MM.1S (cell line): Measurements from ENCODE around the gene SAMD3.

Experiments used
- DNase-seq: peaks from one replicate; pipeline ENCODE4 v3.0.0-alpha.2; 2015
- H2AFZ ChIP-seq: fragments of 300-600 bp; sonication (generic); 2 replicates; pipeline ENCODE4 v1.6.0; 2016; ENCODE audit warnings: antibody characterized with exemption, low read length
- H3F3A ChIP-seq: fragments of 300-600 bp; sonication (generic); 2 replicates; pipeline ENCODE4 v1.6.1; 2016; ENCODE audit warnings: mild to moderate bottlenecking, antibody characterized with exemption, low read length, moderate library complexity, mixed read lengths; ENCODE audit not compliant: insufficient read depth
- H3K27ac ChIP-seq: fragments of 300-600 bp; sonication (generic); 2 replicates; pipeline ENCODE4 v1.5.1; 2016; ENCODE audit warnings: mild to moderate bottlenecking, low read length
- H3K27me3 ChIP-seq: fragments of 300-600 bp; sonication (generic); replicated peaks from 2 replicates; pipeline ENCODE4 v1.6.0; 2016; ENCODE audit warnings: low read length; ENCODE audit not compliant: insufficient read depth
- H3K36me3 ChIP-seq: fragments of 300-600 bp; sonication (generic); replicated peaks from 2 replicates; pipeline ENCODE4 v1.6.1; 2016; ENCODE audit warnings: mild to moderate bottlenecking, low read length, mixed read lengths; ENCODE audit not compliant: insufficient read depth
- H3K4me1 ChIP-seq: fragments of 300-600 bp; sonication (generic); 2 replicates; pipeline ENCODE4 v1.6.1; 2016; ENCODE audit warnings: low read length, mixed read lengths
- H3K4me2 ChIP-seq: fragments of 300-600 bp; sonication (generic); 2 replicates; pipeline ENCODE4 v1.6.0; 2016; ENCODE audit warnings: low read depth, low read length
- H3K4me3 ChIP-seq: fragments of 300-600 bp; sonication (generic); 2 replicates; pipeline ENCODE4 v1.5.1; 2016; ENCODE audit warnings: low read length, mixed read lengths
- H3K79me2 ChIP-seq: fragments of 300-600 bp; sonication (generic); 2 replicates; pipeline ENCODE4 v1.6.1; 2016; ENCODE audit warnings: mixed run types, low read length, mixed read lengths
- H3K9ac ChIP-seq: fragments of 300-600 bp; sonication (generic); 2 replicates; pipeline ENCODE4 v1.6.1; 2016; ENCODE audit warnings: low read length, mixed read lengths
- H3K9me2 ChIP-seq: fragments of 300-600 bp; sonication (generic); replicated peaks from 2 replicates; pipeline ENCODE4 v1.6.1; 2016; ENCODE audit warnings: mild to moderate bottlenecking, low read length, mixed read lengths; ENCODE audit not compliant: insufficient read depth
- H3K9me3 ChIP-seq: fragments of 300-600 bp; sonication (generic); replicated peaks from 2 replicates; pipeline ENCODE4 v1.6.1; 2016; ENCODE audit warnings: mild to moderate bottlenecking, low read length, mixed read lengths; ENCODE audit not compliant: insufficient read depth
- H4K20me1 ChIP-seq: fragments of 300-600 bp; sonication (generic); 2 replicates; pipeline ENCODE4 v1.6.1; 2016; ENCODE audit warnings: mild to moderate bottlenecking, low read length, moderate library complexity, mixed read lengths; ENCODE audit not compliant: insufficient read depth
- CTCF ChIP-seq: fragments of 300-600 bp; sonication (generic); IDR thresholded peaks from 2 replicates; pipeline ENCODE4 v1.5.1; 2016; ENCODE audit warnings: antibody characterized with exemption, low read length, mixed read lengths
- EZH2 ChIP-seq: fragments of 300-600 bp; sonication (generic); optimal IDR thresholded peaks from 2 replicates; pipeline ENCODE3; 2017; ENCODE audit warnings: low read depth, mild to moderate bottlenecking, antibody characterized with exemption, low read length, mixed read lengths
- EZH2phosphoT487 ChIP-seq: fragments of 300-600 bp; sonication (generic); IDR thresholded peaks from 2 replicates; pipeline ENCODE4 v1.6.1; 2018; ENCODE audit warnings: antibody characterized with exemption, low read length

SAMD3 gene

GRCh38 chr6:130229645-130230044 lies 6.9 kb upstream of the SAMD3 start:
- H3K27ac ChIP-seq, result no peak overlapping the region
- H3K4me3 ChIP-seq, result no peak overlapping the region
- no peaks in the 10 kb centered on the region for H3K4me1 ChIP-seq
- no peak overlapping the region for H3K4me2 ChIP-seq
- no peaks in the 10 kb centered on the region for H3F3A ChIP-seq
- H3K9ac ChIP-seq, result no peak overlapping the region
- no peaks in the 10 kb centered on the region for H4K20me1 ChIP-seq
- no peaks in the 10 kb centered on the region for H3K79me2 ChIP-seq
- H3K9me2 ChIP-seq, result no peaks in the 10 kb centered on the region
- H3K9me3 ChIP-seq, result no peaks in the 10 kb centered on the region
- no peaks in the 10 kb centered on the region for H3K36me3 ChIP-seq
- TF ChIP-seq EZH2phosphoT487, result no peak
- TF ChIP-seq EZH2, result no peak
- TF ChIP-seq CTCF, result no peak
- DNase-seq, result no peak
- H2AFZ ChIP-seq, result no peak overlapping the region
- no peaks in the 10 kb centered on the region for H3K27me3 ChIP-seq

- Histone ChIP-seq H3K9ac (no peak overlapping the region), H3K9me2 (no peaks in the 10 kb centered on the region), H3K4me2 (no peak overlapping the region), H3K79me2 (no peaks in the 10 kb centered on the region), H2AFZ (no peak overlapping the region), H3K4me3 (no peak overlapping the region), H3K9me3 (no peaks in the 10 kb centered on the region), H3K27ac (no peak overlapping the region), H3F3A (no peaks in the 10 kb centered on the region; the same call in 1 of the 2 replicates), H3K27me3 (no peaks in the 10 kb centered on the region), H3K4me1 (no peaks in the 10 kb centered on the region), H4K20me1 (no peaks in the 10 kb centered on the region), H3K36me3 (no peaks in the 10 kb centered on the region)
- DNase-seq, result peak; percentile 15
- TF ChIP-seq EZH2phosphoT487 (no peak), CTCF (no peak), EZH2 (no peak)
Observed at GRCh38 chr6:130223508-130223907, 757 bp upstream of the SAMD3 start.

- no peak for TF ChIP-seq CTCF
- no peak for DNase-seq
- Histone ChIP-seq H3K9ac (no peak overlapping the region), H3K27me3 (no peaks in the 10 kb centered on the region), H2AFZ (no peak overlapping the region), H4K20me1 (no peaks in the 10 kb centered on the region), H3K79me2 (no peaks in the 10 kb centered on the region), H3K9me3 (no peaks in the 10 kb centered on the region), H3F3A (no peaks in the 10 kb centered on the region; the same call in 1 of the 2 replicates), H3K4me2 (no peak overlapping the region), H3K27ac (no peak overlapping the region), H3K9me2 (no peaks in the 10 kb centered on the region; the same call in 1 of the 2 replicates), H3K4me3 (no peak overlapping the region), H3K4me1 (peaks cover 11% of the 10 kb centered on the region), H3K36me3 (no peaks in the 10 kb centered on the region)
Observed at GRCh38 chr6:130218134-130218533, 4.6 kb downstream of the SAMD3 start.
